Spleen (tissue), 11 donors: ENCODE data around the gene EYS. TPM values are rescaled to one million over a fixed set of nuclear protein-coding genes. Genes with fewer than 3 reads are reported as not detected.

ENCODE experiments used
- DNase-seq: peaks from one replicate; pipeline ENCODE4 v3.0.0-alpha.2; 2020
- H3K27ac ChIP-seq, 8 donors: fragments of 200-600 bp; sonication (generic) in 7 of 8; 1 replicate in 4 of 8; 2 replicates in 4 of 8; pipeline versions ENCODE4 v1.5.0 to v1.8.0; 2016 to 2021; ENCODE audit warnings: inconsistent platforms in 4 of 8, mild to moderate bottlenecking in 4 of 8, moderate library complexity in 1 of 8
- H3K27me3 ChIP-seq, 7 donors: fragments of 200-600 bp; sonication (generic) in 6 of 7; replicated peaks in 1 of 7; 1 replicate in 4 of 7; 2 replicates in 3 of 7; pipeline versions ENCODE4 v1.5.0 to v1.8.0; 2016 to 2021; ENCODE audit warnings: inconsistent platforms in 3 of 7, mild to moderate bottlenecking in 1 of 7
- H3K36me3 ChIP-seq, 6 donors: fragments of 200-600 bp; sonication (generic) in 5 of 6; 1 replicate in 4 of 6; 2 replicates in 2 of 6; pipeline versions ENCODE4 v1.5.0 to v1.8.0; 2016 to 2021; ENCODE audit warnings: inconsistent platforms in 2 of 6
- H3K4me1 ChIP-seq, 6 donors: fragments of 200-600 bp; sonication (generic) in 5 of 6; 1 replicate in 3 of 6; 2 replicates in 3 of 6; pipeline versions ENCODE4 v1.5.0 to v1.8.0; 2016 to 2021; ENCODE audit warnings: inconsistent platforms in 3 of 6
- H3K4me3 ChIP-seq, 8 donors: fragments of 200-600 bp; sonication (generic) in 7 of 8; 1 replicate in 4 of 8; 2 replicates in 4 of 8; pipeline versions ENCODE4 v1.5.0 to v1.8.0; 2016 to 2021; ENCODE audit warnings: inconsistent platforms in 4 of 8, mild to moderate bottlenecking in 4 of 8, moderate library complexity in 2 of 8
- H3K9me3 ChIP-seq, 8 donors: fragments of 200-600 bp; sonication (generic) in 7 of 8; 1 replicate in 4 of 8; 2 replicates in 4 of 8; pipeline versions ENCODE4 v1.5.0 to v1.8.0; 2016 to 2021; ENCODE audit warnings: inconsistent platforms in 4 of 8
- POLR2A ChIP-seq, 3 donors: fragments of 450-650 bp; IDR thresholded peaks; one replicate each; pipeline ENCODE4 v1.5.1; 2017; ENCODE audit warnings: antibody characterized with exemption in 3 of 3, mild to moderate bottlenecking in 1 of 3
- POLR2AphosphoS5 ChIP-seq, 3 donors: sonication (generic); formaldehyde crosslinking; IDR thresholded peaks; one replicate each; pipeline ENCODE4 v1.5.1; 2017; ENCODE audit warnings: antibody characterized with exemption in 3 of 3
- WGBS, 5 donors: extraction: QIAGEN DNeasy Blood & Tissue Kit in 3 of 5; methylation state at CpG; one replicate each; pipeline versions ENCODE4 v1.1.5 to v1.1.7; 2013 to 2018; 5-methylcytosine and 5-hydroxymethylcytosine counted together
- intact Hi-C: fragments of 100-400 bp; cut with DNase I; formaldehyde crosslinking; loops from one replicate; pipeline ENCODE4 v1.15.0; 2023; ENCODE audit warnings: low total_unique reads
- polyA plus RNA-seq, 3 donors: library from polyadenylated mRNA; stranded (reverse); fragments of 200-250 nt; gene quantifications; one replicate each; pipeline ENCODE4 v1.2.1, GENCODE V29; 2013
- total RNA-seq, 7 donors: library from RNA; depleted of rRNA in 3 of 7; stranded (reverse); fragments of >200 nt in 3 of 7; fragmentation: NEBNext Ultra II Directional in 4 of 7; extraction: Animal tissue kit (Norgen Biotek cat#: 25700) in 4 of 7; gene quantifications; one replicate each; pipeline versions ENCODE4 v1.1.0 to v1.2.1, GENCODE V29; 2016 to 2021
- TF ChIP-seq, protein P1 (sequence below), 11 experiments: fragments of 200-600 bp in 7 of 11; fragments of 450-650 bp in 4 of 11; sonication (generic) in 4 of 11; IDR thresholded peaks in 8 of 11; conservative IDR thresholded peaks in 3 of 11; 1 replicate in 7 of 11; 2 replicates in 4 of 11; pipeline versions ENCODE4 v1.4.0 to v1.8.0; 2016 to 2021; ENCODE audit warnings: antibody characterized with exemption in 11 of 11, inconsistent platforms in 4 of 11, mild to moderate bottlenecking in 1 of 11
- donor health status: healthy with polysubstance abuse.
- donor health status: DM: no; HTN: no; CAD: no; lungs with moderate emphysema.
- donor health status: DM: no; HTN: no; CAD: no.
- donor health status: Bipolar disorder and iron deficiency.
- donor health status: healthy.
- donor health status: DM: no; HTN: no; CAD: no.
- donor health status: DM: yes; HTN: yes; CAD: no.

EYS gene
- total and polyA plus RNA-seq, 10 donors = under 0.01 to 0.72 (median 0.28) TPM; not detected in 5

GRCh38 chr6:64713175-64713574, 993.9 kb downstream of the EYS start:
- Histone ChIP-seq H3K36me3 (no peaks in the 10 kb centered on the region), H3K27ac (no peak overlapping the region), H3K4me1 (no peaks in the 10 kb centered on the region), H3K9me3 (peaks cover 0 to 7% (median 0%) of the 10 kb centered on the region in 8 donors), H3K4me3 (no peak overlapping the region), H3K27me3 (no peaks in the 10 kb centered on the region)
- no peak for DNase-seq
- TF ChIP-seq POLR2AphosphoS5 (IDR thresholded peaks at IDR 0.05) (no peak), POLR2A (IDR thresholded peaks at IDR 0.05) (no peak)
- TF ChIP-seq, protein P1, sequence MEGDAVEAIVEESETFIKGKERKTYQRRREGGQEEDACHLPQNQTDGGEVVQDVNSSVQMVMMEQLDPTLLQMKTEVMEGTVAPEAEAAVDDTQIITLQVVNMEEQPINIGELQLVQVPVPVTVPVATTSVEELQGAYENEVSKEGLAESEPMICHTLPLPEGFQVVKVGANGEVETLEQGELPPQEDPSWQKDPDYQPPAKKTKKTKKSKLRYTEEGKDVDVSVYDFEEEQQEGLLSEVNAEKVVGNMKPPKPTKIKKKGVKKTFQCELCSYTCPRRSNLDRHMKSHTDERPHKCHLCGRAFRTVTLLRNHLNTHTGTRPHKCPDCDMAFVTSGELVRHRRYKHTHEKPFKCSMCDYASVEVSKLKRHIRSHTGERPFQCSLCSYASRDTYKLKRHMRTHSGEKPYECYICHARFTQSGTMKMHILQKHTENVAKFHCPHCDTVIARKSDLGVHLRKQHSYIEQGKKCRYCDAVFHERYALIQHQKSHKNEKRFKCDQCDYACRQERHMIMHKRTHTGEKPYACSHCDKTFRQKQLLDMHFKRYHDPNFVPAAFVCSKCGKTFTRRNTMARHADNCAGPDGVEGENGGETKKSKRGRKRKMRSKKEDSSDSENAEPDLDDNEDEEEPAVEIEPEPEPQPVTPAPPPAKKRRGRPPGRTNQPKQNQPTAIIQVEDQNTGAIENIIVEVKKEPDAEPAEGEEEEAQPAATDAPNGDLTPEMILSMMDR (IDR thresholded peaks at IDR 0.05 in 8 of 11, conservative IDR thresholded peaks at IDR 0.05 in 3 of 11) = no peak
- intact Hi-C loops = no loop called here
- 72 to 81% (median 77%) methylated on average over 1 of the region's 1 CpG for WGBS, 5 donors

GRCh38 chr6:64712606-64713005, 994.4 kb downstream of the EYS start:
- 45 to 69% (median 59%) methylated on average over 2 of the region's 2 CpGs for WGBS, 5 donors
- H3K27ac ChIP-seq = no peak overlapping the region

GRCh38 chr6:64703922-64704321, 1003.1 kb downstream of the EYS start:
- intact Hi-C loops = no loop called here
- no peaks in the 10 kb centered on the region for H3K27me3 ChIP-seq
- TF ChIP-seq, protein P1 (IDR thresholded peaks at IDR 0.05 in 8 of 11, conservative IDR thresholded peaks at IDR 0.05 in 3 of 11) = no peak
- TF ChIP-seq POLR2A (IDR thresholded peaks at IDR 0.05) = no peak
- TF ChIP-seq POLR2AphosphoS5 (IDR thresholded peaks at IDR 0.05) = no peak
- H3K9me3 ChIP-seq = peaks cover 0 to 8% (median 0%) of the 10 kb centered on the region in 8 donors
- no peaks in the 10 kb centered on the region for H3K4me1 ChIP-seq
- H3K27ac ChIP-seq = no peak overlapping the region
- no peak overlapping the region for H3K4me3 ChIP-seq
- DNase-seq = no peak
- 46 to 73% (median 50%) methylated on average over 2 of the region's 2 CpGs for WGBS, 5 donors
- no peaks in the 10 kb centered on the region for H3K36me3 ChIP-seq

More at GRCh38 chr6:64712606-64713005, 994.4 kb downstream of the EYS start:
- Histone ChIP-seq H3K9me3 (peaks cover 0 to 7% (median 0%) of the 10 kb centered on the region in 8 donors), H3K4me3 (no peak overlapping the region), H3K4me1 (no peaks in the 10 kb centered on the region), H3K36me3 (no peaks in the 10 kb centered on the region), H3K27me3 (no peaks in the 10 kb centered on the region)
- TF ChIP-seq, protein P1 (IDR thresholded peaks at IDR 0.05 in 8 of 11, conservative IDR thresholded peaks at IDR 0.05 in 3 of 11) = no peak
- TF ChIP-seq POLR2A (IDR thresholded peaks at IDR 0.05) (no peak), POLR2AphosphoS5 (IDR thresholded peaks at IDR 0.05) (no peak)
- no peak for DNase-seq
- intact Hi-C loops = no loop called here

- H3K36me3 ChIP-seq = no peaks in the 10 kb centered on the region
- H3K4me3 ChIP-seq = no peak overlapping the region
- WGBS, 5 donors = 90 to 98% (median 93%) methylated on average over 1 of the region's 1 CpG
- no peaks in the 10 kb centered on the region for H3K27me3 ChIP-seq
- intact Hi-C loops = no loop called here
- peaks cover 3 to 65% (median 50%) of the 10 kb centered on the region in 8 donors for H3K9me3 ChIP-seq
- H3K4me1 ChIP-seq = no peaks in the 10 kb centered on the region
- no peak overlapping the region for H3K27ac ChIP-seq
- DNase-seq = no peak
- no peak for TF ChIP-seq POLR2AphosphoS5 (IDR thresholded peaks at IDR 0.05)
- no peak for TF ChIP-seq POLR2A (IDR thresholded peaks at IDR 0.05)
These were observed 1011.0 kb downstream of the EYS start for GRCh38 chr6:64696053-64696452.

- H3K4me1 ChIP-seq = no peaks in the 10 kb centered on the region
- no peak for TF ChIP-seq POLR2A (IDR thresholded peaks at IDR 0.05)
- no peak for TF ChIP-seq POLR2AphosphoS5 (IDR thresholded peaks at IDR 0.05)
- TF ChIP-seq, protein P1 (IDR thresholded peaks at IDR 0.05 in 8 of 11, conservative IDR thresholded peaks at IDR 0.05 in 3 of 11) = no peak
- WGBS, 5 donors = 69 to 89% (median 75%) methylated on average over 3 of the region's 3 CpGs
- H3K27ac ChIP-seq = no peak overlapping the region
- H3K4me3 ChIP-seq = no peak overlapping the region
- H3K27me3 ChIP-seq = no peaks in the 10 kb centered on the region
- no peaks in the 10 kb centered on the region for H3K36me3 ChIP-seq
- intact Hi-C loops = no loop called here
- no peak for DNase-seq
- peaks cover 3 to 75% (median 58%) of the 10 kb centered on the region in 8 donors for H3K9me3 ChIP-seq
These were observed 1012.7 kb downstream of the EYS start for GRCh38 chr6:64694356-64694755.
